ENCODE results near the gene LHX3. TPM values are rescaled to one million over a fixed set of nuclear protein-coding genes. Genes with fewer than 3 reads are reported as not detected.

Gene LHX3
- total RNA-seq (not detected in 2 replicates), polyA plus RNA-seq (not detected in 2 replicates)

DNA sequence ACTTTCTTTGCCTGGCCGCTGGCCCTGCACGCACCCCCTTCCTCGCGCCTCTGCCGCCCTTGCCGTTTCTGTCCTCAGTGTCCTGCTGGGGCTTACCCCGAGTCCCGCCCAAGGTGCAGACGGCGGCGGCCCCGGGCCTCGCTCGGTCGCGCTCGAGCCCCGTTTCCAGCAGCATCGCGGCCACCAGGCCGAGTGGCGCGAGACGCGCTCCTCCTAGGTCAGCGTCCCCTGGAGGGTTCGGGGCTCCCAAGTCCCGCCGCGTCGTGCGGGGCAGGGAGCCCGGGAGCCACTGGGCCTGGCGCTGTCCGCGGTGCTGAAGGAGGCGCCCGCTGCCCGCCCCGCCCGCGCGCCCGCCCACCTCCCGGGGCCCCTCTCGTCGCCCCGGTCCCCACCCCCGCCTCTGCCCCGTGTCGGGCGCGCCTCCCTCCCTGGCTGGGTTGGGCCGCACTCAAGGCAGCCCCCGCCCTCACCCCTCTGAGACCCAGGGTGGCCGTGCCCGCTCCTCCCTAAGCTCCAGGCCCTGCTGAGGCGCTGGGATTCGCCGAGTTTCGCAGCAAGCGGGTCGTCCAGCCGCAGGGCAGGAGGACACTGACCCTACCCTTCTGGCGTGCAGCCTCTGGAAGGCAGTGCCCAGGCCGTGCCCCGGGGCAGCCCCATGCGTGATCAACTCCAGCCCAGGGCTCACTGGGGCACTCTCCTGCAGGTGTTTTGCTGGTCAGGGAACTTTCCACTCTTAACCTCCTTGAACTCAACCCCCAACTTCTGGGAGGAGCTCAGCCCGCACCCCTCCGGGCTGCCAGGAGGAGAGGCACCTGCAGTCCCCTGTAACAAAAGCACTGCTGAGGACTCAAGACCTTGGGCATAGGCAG, at the start of gene LHX3:
Gene LHX3, minus strand, starts transcription at position 291 of the 869 bp plus-strand sequence. Its CDS starts 116 bp downstream, at position 175.
- no peak within 1 kb of the TSS for H3K27ac ChIP-seq
- H3K27me3 ChIP-seq = peaks cover 67% of the 10 kb centered on the region
- no peaks in the 10 kb centered on the region for H3K36me3 ChIP-seq
- H3K9me3 ChIP-seq (ENCODE audit: low read depth) = no peaks in the 10 kb centered on the region
- no peak within 1 kb of the TSS for H3K4me3 ChIP-seq
- no peaks in the 10 kb centered on the region for H3K4me1 ChIP-seq (ENCODE audit: low read depth)
- DNase-seq (ENCODE audit: low read depth in 1 of 2, low spot score in 1 of 2) = peak; percentile 20 to 90
- TF ChIP-seq, protein P1, sequence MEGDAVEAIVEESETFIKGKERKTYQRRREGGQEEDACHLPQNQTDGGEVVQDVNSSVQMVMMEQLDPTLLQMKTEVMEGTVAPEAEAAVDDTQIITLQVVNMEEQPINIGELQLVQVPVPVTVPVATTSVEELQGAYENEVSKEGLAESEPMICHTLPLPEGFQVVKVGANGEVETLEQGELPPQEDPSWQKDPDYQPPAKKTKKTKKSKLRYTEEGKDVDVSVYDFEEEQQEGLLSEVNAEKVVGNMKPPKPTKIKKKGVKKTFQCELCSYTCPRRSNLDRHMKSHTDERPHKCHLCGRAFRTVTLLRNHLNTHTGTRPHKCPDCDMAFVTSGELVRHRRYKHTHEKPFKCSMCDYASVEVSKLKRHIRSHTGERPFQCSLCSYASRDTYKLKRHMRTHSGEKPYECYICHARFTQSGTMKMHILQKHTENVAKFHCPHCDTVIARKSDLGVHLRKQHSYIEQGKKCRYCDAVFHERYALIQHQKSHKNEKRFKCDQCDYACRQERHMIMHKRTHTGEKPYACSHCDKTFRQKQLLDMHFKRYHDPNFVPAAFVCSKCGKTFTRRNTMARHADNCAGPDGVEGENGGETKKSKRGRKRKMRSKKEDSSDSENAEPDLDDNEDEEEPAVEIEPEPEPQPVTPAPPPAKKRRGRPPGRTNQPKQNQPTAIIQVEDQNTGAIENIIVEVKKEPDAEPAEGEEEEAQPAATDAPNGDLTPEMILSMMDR (IDR thresholded peaks at IDR 0.05; ENCODE audit: low read depth, low read length) = no peak

DNA sequence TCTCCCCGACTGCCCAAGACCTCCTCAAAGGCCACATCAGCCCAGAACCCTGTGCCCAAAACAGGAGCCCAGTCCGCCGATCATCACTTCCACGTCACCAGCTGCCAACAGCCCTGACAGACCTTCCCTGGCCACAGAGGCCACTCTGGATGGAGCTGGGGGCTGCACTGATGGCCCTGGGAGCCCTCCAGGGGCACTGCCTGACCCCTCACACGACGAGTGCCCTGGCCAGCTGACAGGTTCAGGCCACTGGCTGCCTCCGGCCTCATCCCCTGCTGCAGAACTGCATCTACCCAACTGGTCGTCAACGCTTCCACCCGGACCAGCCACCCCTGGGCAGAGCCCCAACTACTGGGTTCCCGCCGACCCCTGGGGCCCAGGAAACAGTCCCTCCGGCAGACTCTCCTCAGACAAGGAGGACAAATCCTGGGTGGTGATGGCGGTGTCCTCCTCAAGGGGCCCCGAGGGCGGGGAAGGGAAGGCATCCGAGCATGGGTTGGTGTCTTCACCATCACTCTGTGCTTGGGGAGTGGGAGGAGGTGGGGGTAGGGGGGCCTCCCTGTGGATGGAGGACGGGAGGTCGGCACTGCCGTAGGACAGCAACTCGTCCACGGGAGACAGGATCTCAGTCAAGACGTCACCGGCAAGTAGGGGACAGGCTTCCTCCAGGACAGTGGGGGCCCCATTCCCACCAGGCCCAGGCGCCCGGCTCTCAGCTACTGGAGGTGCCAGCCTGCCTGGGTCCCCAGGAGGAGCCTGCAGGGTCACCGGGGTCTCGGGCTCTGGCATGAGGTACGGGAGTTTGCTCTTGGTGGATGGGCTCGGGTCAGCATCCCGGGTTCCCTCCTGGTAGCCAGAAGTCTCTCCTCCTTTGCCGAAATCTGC, 48.6 kb upstream of the LHX3 start:
- DNase-seq (ENCODE audit: low read depth in 1 of 2, low spot score in 1 of 2) = no peak
- Histone ChIP-seq H3K36me3 (no peaks in the 10 kb centered on the region), H3K4me1 (ENCODE audit: low read depth) (peaks cover 2% of the 10 kb centered on the region), H3K4me3 (no peak overlapping the region), H3K27ac (no peak overlapping the region), H3K27me3 (no peaks in the 10 kb centered on the region), H3K9me3 (ENCODE audit: low read depth) (no peaks in the 10 kb centered on the region)
- TF ChIP-seq, protein P1 (IDR thresholded peaks at IDR 0.05; ENCODE audit: low read depth, low read length) = no peak

DNA sequence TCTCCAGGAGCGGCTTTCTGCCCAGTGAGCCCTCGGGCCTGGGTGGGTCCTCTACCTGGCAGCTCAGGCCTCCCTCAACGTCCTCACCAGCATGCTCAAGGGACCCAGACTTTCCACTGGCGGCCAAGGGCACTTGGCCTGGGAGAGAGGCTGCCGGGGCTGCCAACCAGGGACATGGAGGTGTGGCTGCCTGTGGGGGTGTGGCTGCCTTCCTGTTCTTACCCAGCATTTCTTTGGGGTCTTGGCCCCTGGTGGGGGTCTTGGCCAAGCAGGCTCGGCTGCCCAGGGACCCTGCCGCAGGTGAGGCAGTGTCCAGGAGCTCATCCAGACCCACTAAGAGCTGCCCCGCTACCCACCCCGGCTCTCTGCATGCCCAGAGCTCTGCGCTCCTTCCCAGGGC, 47.9 kb upstream of the LHX3 start:
- Histone ChIP-seq H3K27ac (no peak overlapping the region), H3K4me3 (no peak overlapping the region), H3K27me3 (no peaks in the 10 kb centered on the region), H3K9me3 (ENCODE audit: low read depth) (no peaks in the 10 kb centered on the region), H3K4me1 (ENCODE audit: low read depth) (peaks cover 2% of the 10 kb centered on the region), H3K36me3 (no peaks in the 10 kb centered on the region)
- no peak for DNase-seq (ENCODE audit: low read depth in 1 of 2, low spot score in 1 of 2)
- TF ChIP-seq, protein P1 (IDR thresholded peaks at IDR 0.05; ENCODE audit: low read depth, low read length) = no peak

DNA sequence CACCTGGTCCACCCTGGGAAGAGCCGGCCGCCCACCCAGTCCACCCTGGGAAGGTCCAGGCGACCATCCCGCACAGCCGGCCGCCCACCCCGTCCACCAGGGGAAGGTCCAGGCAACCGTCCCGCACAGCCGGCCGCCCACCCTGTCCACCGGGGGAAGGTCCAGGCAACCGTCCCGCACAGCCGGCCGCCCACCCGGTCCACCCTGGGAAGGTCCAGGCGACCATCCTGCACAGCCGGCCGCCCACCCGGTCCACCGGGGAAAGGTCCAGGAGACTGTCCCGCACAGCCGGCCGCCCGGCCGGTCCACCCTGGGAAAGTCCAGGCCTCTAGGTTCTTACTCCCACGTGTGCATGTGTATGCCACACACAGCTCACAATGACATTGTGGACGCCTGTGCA, 47.4 kb upstream of the LHX3 start:
- TF ChIP-seq, protein P1 (IDR thresholded peaks at IDR 0.05; ENCODE audit: low read depth, low read length) = no peak
- Histone ChIP-seq H3K36me3 (no peaks in the 10 kb centered on the region), H3K4me3 (no peak overlapping the region), H3K27ac (no peak overlapping the region), H3K4me1 (ENCODE audit: low read depth) (peaks cover 2% of the 10 kb centered on the region), H3K9me3 (ENCODE audit: low read depth) (no peaks in the 10 kb centered on the region), H3K27me3 (no peaks in the 10 kb centered on the region)
- no peak for DNase-seq (ENCODE audit: low read depth in 1 of 2, low spot score in 1 of 2)

DNA sequence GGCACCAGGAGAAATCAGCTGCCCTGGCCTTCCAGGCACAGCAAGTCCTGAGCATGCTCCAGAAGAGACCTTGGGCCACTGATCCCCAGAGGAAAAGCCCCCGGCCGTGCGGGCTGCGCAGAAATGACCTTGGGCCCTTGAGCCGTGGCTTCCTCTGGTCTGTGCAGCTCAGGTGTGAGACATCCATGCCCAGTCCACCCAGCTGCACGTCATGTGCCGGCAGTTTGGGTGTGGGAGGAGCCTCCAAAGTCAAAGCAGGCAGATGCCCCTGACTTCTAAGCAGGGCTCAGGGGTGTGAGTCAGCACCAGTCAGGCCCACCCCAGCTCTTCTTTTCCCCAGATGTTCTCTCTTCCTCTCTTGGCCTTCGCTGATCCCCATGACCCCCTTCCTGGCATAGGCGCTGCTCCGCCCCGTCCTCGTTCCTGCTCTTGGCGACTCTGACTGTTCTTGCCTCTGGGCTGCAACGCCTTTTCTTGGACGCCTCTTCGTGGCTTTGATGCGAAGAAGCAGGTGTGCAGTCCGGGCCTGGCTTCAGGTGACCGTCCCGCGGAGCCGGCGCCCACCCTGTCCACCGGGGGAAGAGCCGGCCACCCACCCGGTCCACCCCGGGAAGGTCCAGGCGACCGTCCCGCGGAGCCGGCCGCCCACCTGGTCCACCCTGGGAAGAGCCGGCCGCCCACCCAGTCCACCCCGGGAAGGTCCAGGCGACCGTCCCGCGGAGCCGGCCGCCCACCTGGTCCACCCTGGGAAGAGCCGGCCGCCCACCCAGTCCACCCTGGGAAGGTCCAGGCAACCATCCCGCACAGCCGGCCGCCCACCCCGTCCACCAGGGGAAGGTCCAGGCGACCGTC, 46.6 kb upstream of the LHX3 start:
- DNase-seq (ENCODE audit: low read depth in 1 of 2, low spot score in 1 of 2) = no peak
- no peaks in the 10 kb centered on the region for H3K27me3 ChIP-seq
- TF ChIP-seq, protein P1 (IDR thresholded peaks at IDR 0.05; ENCODE audit: low read depth, low read length) = no peak

More for the DNA sequence above, 46.6 kb upstream of the LHX3 start:
- Histone ChIP-seq H3K27ac (no peak overlapping the region), H3K4me1 (ENCODE audit: low read depth) (peaks cover 2% of the 10 kb centered on the region), H3K36me3 (no peaks in the 10 kb centered on the region), H3K4me3 (no peak overlapping the region), H3K9me3 (ENCODE audit: low read depth) (no peaks in the 10 kb centered on the region)
